ENCODE data around the gene NR2F1.
"Not testable (repeated sequence)": the region's sequence is repeated elsewhere in the genome, so short reads cannot be mapped to it uniquely, and the experiment has no call there.

The NR2F1 gene

DNA sequence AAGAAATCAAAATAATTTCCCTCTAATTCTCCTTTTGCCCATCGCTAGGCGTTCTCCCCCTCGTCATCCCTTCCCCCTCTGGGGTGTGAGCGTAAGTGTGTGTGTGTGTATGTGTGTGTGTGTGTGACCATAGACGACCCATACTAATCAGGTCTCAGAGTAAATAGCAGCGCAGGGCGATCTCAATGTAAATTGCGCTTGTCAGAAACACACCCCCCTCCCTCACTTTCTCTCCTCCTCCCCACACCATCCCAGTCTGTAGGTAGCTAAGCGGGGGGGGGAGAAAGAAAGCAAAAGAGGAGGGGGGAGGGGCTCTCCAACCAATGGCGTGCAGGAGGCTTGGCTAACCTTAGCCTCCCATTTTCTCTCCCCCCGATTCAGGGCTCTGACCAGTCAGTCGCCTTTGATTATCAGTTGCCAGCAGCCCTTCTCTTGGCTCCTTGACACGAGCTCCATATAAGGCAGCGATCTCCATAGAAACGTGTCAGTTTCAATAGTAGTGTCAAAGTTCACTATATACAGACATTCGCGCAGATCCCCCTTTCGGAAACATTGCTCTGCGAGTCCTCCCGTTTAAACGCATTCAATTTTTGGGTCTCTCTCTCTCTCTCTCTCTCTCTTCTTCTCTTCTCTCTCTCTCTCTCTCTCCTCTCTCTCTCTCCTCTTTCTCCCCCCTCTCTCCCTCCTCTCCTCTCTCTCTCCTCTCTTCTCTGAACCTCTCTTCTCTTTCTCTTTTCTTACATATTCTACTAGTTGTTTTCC is at the start of gene NR2F1:
NR2F1 (plus strand) TSS at position 546 of the 762 bp plus-strand sequence. CDS start 1,802 bp downstream, outside the sequence.
- no peak for DNase-seq

- no peak for DNase-seq
Measured at GRCh38 chr5:93545872-93546271, 37.1 kb upstream of the NR2F1 start.

DNA sequence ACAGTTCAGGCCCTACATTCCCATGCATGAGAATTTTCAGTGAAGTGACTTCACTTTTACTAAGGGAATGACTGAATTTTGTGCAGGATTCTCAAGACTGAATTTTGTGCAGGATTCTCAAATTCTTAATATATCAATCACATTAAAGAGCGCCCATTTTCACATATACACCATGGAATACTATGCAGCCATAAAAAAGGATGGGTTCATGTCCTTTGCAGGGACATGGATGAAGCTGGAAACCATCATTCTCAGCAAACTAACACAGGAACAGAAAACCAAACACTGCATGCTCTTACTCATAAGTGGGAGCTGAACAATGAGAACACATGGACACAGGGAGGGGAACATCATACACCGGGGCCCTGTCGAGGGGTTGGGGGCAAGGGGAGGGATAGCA is 33.4 kb upstream of the NR2F1 start:
- not testable (repeated sequence) for DNase-seq

- no peak for DNase-seq
Measured at GRCh38 chr5:93557021-93557604, 25.9 kb upstream of the NR2F1 start.

- no peak for DNase-seq
Measured at GRCh38 chr5:93566091-93566490, 16.9 kb upstream of the NR2F1 start.

- DNase-seq, result no peak
Measured at GRCh38 chr5:93567424-93567823, 15.6 kb upstream of the NR2F1 start.

DNA sequence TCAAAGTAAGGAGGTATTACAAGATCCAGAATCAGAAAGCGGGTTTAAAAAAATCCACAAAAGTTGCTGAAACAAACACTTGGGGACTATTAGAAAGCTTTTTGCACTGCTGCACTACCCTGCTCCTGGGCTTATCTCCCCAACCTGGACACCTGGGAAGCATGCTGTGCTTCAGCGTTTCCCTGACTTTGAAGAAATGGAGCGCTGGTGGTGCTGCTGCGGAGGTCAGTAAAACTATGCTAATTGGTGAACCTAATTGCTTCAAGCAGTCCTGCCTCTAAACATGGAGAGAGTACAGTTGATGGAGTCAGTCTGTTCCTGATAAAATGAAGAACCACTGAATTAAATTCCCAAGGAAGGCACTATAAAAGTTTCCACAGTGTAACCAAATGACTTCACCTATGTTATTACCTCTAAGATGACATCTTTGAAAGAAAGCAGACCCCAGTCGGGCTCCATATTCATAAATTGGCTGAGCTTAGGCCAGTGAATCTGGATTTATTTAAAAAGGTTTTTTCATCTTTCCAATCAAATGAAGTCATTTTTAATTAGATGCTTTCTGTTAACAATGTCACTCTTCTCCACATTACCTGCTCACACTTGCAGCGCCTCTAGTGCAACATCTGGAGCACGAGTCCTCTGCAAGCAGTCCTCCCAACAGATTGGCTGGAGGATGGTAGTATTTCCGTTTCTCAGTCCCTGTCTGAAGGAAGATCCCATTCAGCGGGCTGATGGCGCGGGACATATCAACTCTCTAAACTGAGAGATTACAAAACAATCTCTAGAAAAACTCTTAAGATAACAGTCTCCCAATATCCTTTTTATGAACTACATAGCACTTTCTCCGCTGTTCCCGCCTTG is 13.5 kb upstream of the NR2F1 start:
- no peak for DNase-seq

DNA sequence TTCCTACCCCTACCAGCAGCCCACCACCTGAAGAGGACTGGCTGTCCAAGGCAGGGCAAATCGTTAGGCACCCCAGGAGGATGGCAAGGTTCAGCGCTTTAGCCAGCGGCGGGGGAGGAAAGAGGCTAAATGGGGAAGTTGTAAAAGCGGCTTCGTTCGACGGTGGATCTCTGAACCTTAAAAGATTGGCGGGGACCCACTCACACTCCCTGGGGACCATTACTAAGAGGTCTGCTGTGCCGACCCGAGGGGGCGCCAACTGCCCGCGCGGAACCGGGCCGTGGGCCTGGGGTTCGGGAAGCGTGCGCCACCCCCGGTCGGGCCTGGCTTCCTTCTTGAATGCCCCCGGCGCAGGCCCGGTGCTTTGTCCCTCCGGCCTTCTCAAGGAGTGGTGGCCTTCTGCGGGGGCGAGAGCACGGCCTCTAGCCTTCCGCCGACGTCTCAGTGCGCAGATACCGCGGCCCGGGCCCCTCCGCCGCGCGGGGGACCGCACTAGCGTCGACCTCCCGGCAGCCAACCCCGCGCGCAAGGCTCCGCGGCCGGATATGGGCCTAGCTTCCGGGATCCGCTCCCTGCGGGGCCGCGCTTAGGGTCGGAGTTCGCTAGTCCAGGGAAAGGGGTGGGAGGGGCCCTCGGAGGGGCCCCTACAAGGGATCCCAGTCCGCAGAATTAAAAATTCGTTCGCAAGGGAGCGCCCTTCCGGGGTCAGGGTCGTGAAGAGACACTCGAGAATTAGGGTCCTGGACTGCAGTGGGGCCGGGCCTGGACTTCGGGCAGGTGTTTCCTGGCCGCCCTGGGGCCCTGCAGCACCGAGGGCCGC is 12.5 kb upstream of the NR2F1 start:
- no peak for DNase-seq

DNA sequence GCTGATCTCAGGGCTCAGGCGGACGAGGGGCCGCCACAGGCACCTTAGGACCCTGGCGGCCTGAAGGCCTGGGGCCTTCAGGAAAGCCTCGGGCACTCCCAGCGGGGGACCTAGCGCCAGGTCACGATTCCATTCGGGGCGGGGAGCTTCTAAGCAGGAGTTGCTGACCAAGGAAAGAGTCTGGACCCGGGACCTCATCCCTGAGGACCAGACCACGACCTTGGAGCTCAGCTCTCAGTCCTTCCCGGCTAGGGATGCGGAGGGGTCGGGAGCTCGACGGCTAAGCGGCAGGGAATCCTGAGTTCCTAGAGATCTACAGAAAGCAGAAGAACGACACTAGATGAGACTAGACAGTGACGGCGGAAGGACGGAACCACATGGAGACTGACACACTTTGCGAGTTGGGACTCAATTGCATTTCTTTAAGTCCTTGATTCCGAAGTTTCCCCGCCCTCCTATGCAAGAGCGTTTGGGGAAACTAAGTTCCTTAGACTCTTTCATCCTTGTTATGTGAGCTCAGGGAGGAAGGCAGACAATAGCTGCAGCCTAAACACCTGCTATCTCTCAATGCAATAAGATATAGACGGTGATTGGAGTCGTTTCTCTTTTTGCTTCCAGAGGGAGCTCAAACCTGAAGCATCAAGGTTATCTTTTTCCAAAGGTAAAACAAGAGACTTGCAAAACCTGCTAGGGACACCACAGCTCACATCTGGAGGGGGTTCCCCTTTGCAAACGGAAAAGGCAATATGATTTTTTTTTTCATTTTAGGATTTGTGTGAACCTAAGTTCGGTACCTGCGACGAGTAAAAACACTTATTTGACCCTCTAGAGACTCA is 11.7 kb upstream of the NR2F1 start:
- no peak for DNase-seq

GRCh38 chr5:93572101-93572607 is 10.9 kb upstream of the NR2F1 start:
- DNase-seq, result no peak

- DNase-seq, result no peak
Measured at GRCh38 chr5:93572608-93573353, 10.2 kb upstream of the NR2F1 start.

GRCh38 chr5:93573354-93574351 is 9.4 kb upstream of the NR2F1 start:
- DNase-seq, result no peak

DNA sequence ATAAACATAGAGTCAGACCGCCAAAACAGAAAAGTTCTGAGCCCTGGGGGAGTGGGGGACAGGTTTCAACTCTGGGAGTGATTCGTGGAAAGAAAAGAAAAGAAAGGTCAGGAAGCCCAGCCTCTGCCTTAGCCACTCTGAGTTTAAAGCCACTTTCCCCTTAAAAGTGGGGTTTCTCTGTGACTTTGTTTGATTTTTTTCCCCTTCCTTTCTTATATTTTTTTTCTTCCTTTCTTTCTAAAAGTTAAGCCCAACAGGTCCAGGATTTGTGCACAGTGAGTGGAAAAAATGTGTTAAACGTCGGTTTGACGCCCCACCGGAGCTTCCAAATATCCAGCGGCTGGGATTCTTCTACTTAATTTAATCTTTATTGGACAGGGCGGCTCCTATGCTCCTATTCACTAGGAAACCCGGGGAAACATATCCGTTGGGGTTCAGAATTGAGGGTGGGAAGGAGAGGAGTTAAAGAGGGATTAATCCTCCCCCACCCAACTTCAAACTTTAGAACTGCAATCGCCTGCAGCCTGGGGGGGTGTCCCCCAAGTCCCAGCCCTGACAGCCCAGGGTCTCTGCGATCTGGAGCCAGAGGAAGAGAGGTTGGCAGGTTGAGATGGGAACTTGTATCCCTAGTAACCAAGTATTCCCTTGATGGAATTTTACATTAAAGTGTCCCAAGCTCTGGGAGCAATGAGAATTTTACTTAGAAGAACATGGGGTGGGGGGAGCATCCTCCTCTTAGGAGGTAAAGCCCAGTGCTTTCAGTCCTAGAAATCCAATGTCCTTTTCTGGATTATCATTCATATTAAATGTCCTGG is 8.3 kb upstream of the NR2F1 start:
- DNase-seq, result no peak

DNA sequence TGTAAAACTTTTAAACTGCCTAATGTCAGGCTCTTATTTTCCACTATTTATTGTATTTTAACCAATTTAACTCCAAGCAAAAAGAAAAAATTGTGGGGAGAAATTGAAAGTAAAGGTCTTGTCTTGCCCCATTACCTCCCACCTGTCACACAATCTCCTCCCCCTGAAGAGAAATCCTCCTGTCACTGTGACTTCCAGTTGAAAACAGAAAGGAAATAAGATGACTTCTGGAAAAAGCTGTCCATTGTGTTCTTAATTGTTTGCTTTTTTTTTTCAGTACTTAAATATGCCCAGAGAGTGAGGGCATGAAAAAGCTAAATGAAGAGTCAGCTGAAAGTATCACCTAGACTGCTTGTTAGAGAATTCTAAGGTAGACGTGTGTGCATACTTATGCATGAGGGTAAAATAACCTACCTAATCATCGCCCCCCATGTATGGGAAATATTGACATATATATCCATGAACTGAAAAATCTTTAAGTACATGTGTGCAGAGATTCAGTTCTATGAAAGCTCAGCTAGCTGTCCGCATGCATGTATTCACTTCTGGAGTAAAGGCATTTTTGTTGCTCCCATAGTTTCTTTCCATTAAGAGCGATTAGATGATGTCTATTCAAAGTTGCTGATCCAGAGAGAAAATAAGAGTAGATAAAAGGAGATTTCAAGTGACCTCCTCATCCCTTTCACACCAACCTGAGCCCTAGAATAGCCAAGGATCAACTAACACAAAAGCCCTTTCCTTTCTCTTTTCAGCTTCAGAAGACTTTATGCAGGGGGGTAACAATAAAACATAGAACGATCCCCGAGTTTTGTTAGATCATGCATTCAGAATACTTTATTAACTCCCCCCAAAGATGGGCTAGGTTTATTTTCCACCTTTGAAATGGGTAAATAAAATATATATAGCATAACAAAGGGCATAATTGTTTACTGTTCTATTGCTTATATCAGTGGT is 7.3 kb upstream of the NR2F1 start:
- no peak for DNase-seq

GRCh38 chr5:93576994-93577853 is 5.8 kb upstream of the NR2F1 start:
- no peak for DNase-seq
